WERI-Rb-1 (cell line): Measurements from ENCODE around the gene FAM53A.

ENCODE experiments used
- DNase-seq: peaks from one replicate; pipeline ENCODE4 v3.0.0-alpha.2; 2020
- H3K27ac ChIP-seq: fragments of 250-450 bp; sonication (Bioruptor Pico); 2 replicates; pipeline ENCODE4 v1.5.1; 2020; ENCODE audit warnings: mild to moderate bottlenecking, moderate library complexity
- H3K27me3 ChIP-seq: fragments of 250-450 bp; sonication (Bioruptor Pico); 2 replicates; pipeline ENCODE4 v1.5.1; 2021; ENCODE audit warnings: mild to moderate bottlenecking, low read depth, moderate library complexity; ENCODE audit not compliant: insufficient read depth, severe bottlenecking
- H3K36me3 ChIP-seq: fragments of 250-450 bp; sonication (Bioruptor Pico); 2 replicates; pipeline ENCODE4 v1.5.1; 2020; ENCODE audit warnings: mild to moderate bottlenecking, moderate library complexity
- H3K4me3 ChIP-seq: 2 replicates; pipeline ENCODE4 v1.5.1; 2011; ENCODE audit warnings: low read depth, mild to moderate bottlenecking, control low read depth, low read length
- H3K9me3 ChIP-seq: fragments of 250-450 bp; sonication (Bioruptor Pico); 2 replicates; pipeline ENCODE4 v1.5.1; 2021; ENCODE audit warnings: mild to moderate bottlenecking, moderate library complexity; ENCODE audit not compliant: severe bottlenecking
- CTCF ChIP-seq: IDR thresholded peaks from 2 replicates; pipeline ENCODE4 v1.5.1; 2011; ENCODE audit warnings: low read depth, mild to moderate bottlenecking, control low read depth, inconsistent platforms, low read length

Gene FAM53A

GRCh38 chr4:1625600-1626138 lies 58.4 kb downstream of the FAM53A start:
- Histone ChIP-seq H3K27ac (no peak overlapping the region), H3K9me3 (peaks cover 5% of the 10 kb centered on the region), H3K36me3 (no peaks in the 10 kb centered on the region), H3K27me3 (no peaks in the 10 kb centered on the region), H3K4me3 (no peak overlapping the region)
- TF ChIP-seq CTCF, result no peak
- DNase-seq, result no peak

- Histone ChIP-seq H3K4me3 (no peak overlapping the region), H3K27ac (no peak overlapping the region), H3K27me3 (no peaks in the 10 kb centered on the region), H3K9me3 (peaks cover 5% of the 10 kb centered on the region), H3K36me3 (no peaks in the 10 kb centered on the region)
- no peak for TF ChIP-seq CTCF
- DNase-seq, result no peak
These were observed 59.6 kb downstream of the FAM53A start for GRCh38 chr4:1624519-1624910.

GRCh38 chr4:1623821-1624518 lies 60.1 kb downstream of the FAM53A start:
- Histone ChIP-seq H3K27me3 (no peaks in the 10 kb centered on the region), H3K4me3 (no peak overlapping the region), H3K27ac (no peak overlapping the region), H3K36me3 (no peaks in the 10 kb centered on the region), H3K9me3 (peaks cover 5% of the 10 kb centered on the region)
- DNase-seq, result no peak
- no peak for TF ChIP-seq CTCF

GRCh38 chr4:1623400-1623799 lies 60.7 kb downstream of the FAM53A start:
- no peak overlapping the region for H3K4me3 ChIP-seq
- no peak for TF ChIP-seq CTCF
- no peak overlapping the region for H3K27ac ChIP-seq
- no peaks in the 10 kb centered on the region for H3K27me3 ChIP-seq
- peaks cover 5% of the 10 kb centered on the region for H3K9me3 ChIP-seq
- H3K36me3 ChIP-seq, result no peaks in the 10 kb centered on the region
- DNase-seq, result no peak

- no peaks in the 10 kb centered on the region for H3K36me3 ChIP-seq
- H3K27ac ChIP-seq, result no peak overlapping the region
- no peak for DNase-seq
- TF ChIP-seq CTCF, result no peak
- H3K4me3 ChIP-seq, result no peak overlapping the region
- peaks cover 5% of the 10 kb centered on the region for H3K9me3 ChIP-seq
- H3K27me3 ChIP-seq, result no peaks in the 10 kb centered on the region
These were observed 61.2 kb downstream of the FAM53A start for GRCh38 chr4:1622956-1623355.

- TF ChIP-seq CTCF, result no peak
- peaks cover 5% of the 10 kb centered on the region for H3K9me3 ChIP-seq
- no peak for DNase-seq
- H3K36me3 ChIP-seq, result no peaks in the 10 kb centered on the region
- H3K27me3 ChIP-seq, result no peaks in the 10 kb centered on the region
- no peak overlapping the region for H3K4me3 ChIP-seq
- no peak overlapping the region for H3K27ac ChIP-seq
These were observed 61.9 kb downstream of the FAM53A start for GRCh38 chr4:1622238-1622637.
